ENCODE results near the gene IL10RA.

GRCh38 chr11:118005224-118006152 lies 19.3 kb downstream of the IL10RA start:
- TF ChIP-seq CTCF (IDR thresholded peaks at IDR 0.05 in 8 of 11, conservative IDR thresholded peaks at IDR 0.05 in 3 of 11) (no peak), POLR2A (IDR thresholded peaks at IDR 0.05) (no peak), POLR2AphosphoS5 (IDR thresholded peaks at IDR 0.05) (peak in 1 of 3 donors; percentile 17)

Measured in spleen (tissue), 7 donors.